ENCODE data around the gene RHAG.

RHAG gene

GRCh38 chr6:49563006-49563886, 73.4 kb downstream of the RHAG start:
- no peak for DNase-seq

GRCh38 chr6:49558238-49558637, 78.4 kb downstream of the RHAG start:
- no peak for DNase-seq

- no peak for DNase-seq
Observed at GRCh38 chr6:49557177-49557576, 79.5 kb downstream of the RHAG start.

- no peak for DNase-seq
Observed at GRCh38 chr6:49556429-49556837, 80.2 kb downstream of the RHAG start.

GRCh38 chr6:49555951-49556350, 80.7 kb downstream of the RHAG start:
- DNase-seq, result no peak

Measured in GF-D8 (cell line).